HG02981 (cell line): Measurements from ENCODE around the gene MTMR3.

Source experiments
- ATAC-seq: cut with Tn5 transposase; IDR thresholded peaks from one replicate; pipeline ENCODE4 v1.9.1; 2021; ENCODE audit warnings: mild to moderate bottlenecking, moderate library complexity; ENCODE audit not compliant: unreplicated experiment

MTMR3 gene

GRCh38 chr22:29998627-29999384 is 115.8 kb downstream of the MTMR3 start:
- ATAC-seq = no peak

GRCh38 chr22:30000566-30000965 is 117.6 kb downstream of the MTMR3 start:
- no peak for ATAC-seq

- ATAC-seq = no peak
Observed at GRCh38 chr22:30001459-30001858, 118.5 kb downstream of the MTMR3 start.

- ATAC-seq = no peak
Observed at GRCh38 chr22:30002861-30003486, 120.0 kb downstream of the MTMR3 start.

- ATAC-seq = no peak
Observed at GRCh38 chr22:30004101-30004500, 121.1 kb downstream of the MTMR3 start.

GRCh38 chr22:30004694-30005093 is 121.7 kb downstream of the MTMR3 start:
- no peak for ATAC-seq

- ATAC-seq = no peak
Observed at GRCh38 chr22:30005213-30005857, 122.4 kb downstream of the MTMR3 start.

GRCh38 chr22:30007361-30007760 is 124.4 kb downstream of the MTMR3 start:
- ATAC-seq = no peak

- ATAC-seq = no peak
Observed at GRCh38 chr22:30008401-30008800, 125.4 kb downstream of the MTMR3 start.

GRCh38 chr22:30009478-30009877 is 126.5 kb downstream of the MTMR3 start:
- ATAC-seq = no peak

GRCh38 chr22:30010789-30011405 is 127.9 kb downstream of the MTMR3 start:
- no peak for ATAC-seq

- no peak for ATAC-seq
Observed at GRCh38 chr22:30013201-30013600, 130.2 kb downstream of the MTMR3 start.

GRCh38 chr22:30014244-30014643 is 131.3 kb downstream of the MTMR3 start:
- no peak for ATAC-seq

GRCh38 chr22:30015229-30015797 is 132.3 kb downstream of the MTMR3 start:
- ATAC-seq = no peak

- ATAC-seq = no peak
Observed at GRCh38 chr22:30015846-30016245, 132.9 kb downstream of the MTMR3 start.

GRCh38 chr22:30016596-30016995 is 133.6 kb downstream of the MTMR3 start:
- no peak for ATAC-seq

- no peak for ATAC-seq
Observed at GRCh38 chr22:30017375-30018223, 134.6 kb downstream of the MTMR3 start.

GRCh38 chr22:30020511-30020910 is 137.5 kb downstream of the MTMR3 start:
- no peak for ATAC-seq

GRCh38 chr22:30021338-30021737 is 138.4 kb downstream of the MTMR3 start:
- no peak for ATAC-seq

- ATAC-seq = no peak
Observed at GRCh38 chr22:30021881-30022619, 139.1 kb downstream of the MTMR3 start.
